DND-41 (cell line): ENCODE measurements around the gene C1QTNF3.

Experiments used
- CTCF ChIP-seq: IDR thresholded peaks from 2 replicates; pipeline ENCODE4 v1.5.1; 2012; ENCODE audit warnings: borderline replicate concordance, low read length, moderate library complexity, mild to moderate bottlenecking; ENCODE audit not compliant: poor library complexity, severe bottlenecking; ENCODE audit errors: extremely low read depth
- EZH2 ChIP-seq: IDR thresholded peaks from 3 replicates; pipeline ENCODE4 v1.6.1; 2012; ENCODE audit warnings: borderline replicate concordance, low read depth, mild to moderate bottlenecking, moderate library complexity, low read length, inconsistent platforms; ENCODE audit not compliant: severe bottlenecking

GRCh38 chr5:34031117-34031516 is 11.9 kb downstream of the C1QTNF3 start:
- TF ChIP-seq CTCF (no peak), EZH2 (no peak)
